Measurements from ENCODE around the gene GPC6.

DNA sequence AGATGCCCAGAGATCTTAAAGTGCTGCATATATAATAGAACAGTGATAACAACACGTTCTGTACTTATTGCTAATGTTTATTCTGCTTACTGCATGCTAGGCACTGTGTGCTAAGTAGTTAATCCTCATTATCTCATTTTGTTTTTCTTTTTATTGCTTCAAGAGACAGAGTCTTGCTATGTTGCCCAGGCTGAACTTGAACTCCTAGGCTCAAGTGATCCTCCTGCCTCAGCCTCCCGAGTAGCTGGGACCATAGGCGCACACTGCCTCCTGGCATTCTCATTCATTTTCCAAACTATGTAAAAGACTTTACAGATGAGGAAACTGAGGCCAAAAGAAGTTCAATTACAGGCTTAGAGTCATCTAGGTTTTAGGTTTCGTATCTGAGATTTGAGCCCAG is 548.4 kb downstream of the GPC6 start:
- TF ChIP-seq, protein P1, sequence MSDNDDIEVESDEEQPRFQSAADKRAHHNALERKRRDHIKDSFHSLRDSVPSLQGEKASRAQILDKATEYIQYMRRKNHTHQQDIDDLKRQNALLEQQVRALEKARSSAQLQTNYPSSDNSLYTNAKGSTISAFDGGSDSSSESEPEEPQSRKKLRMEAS (IDR thresholded peaks at IDR 0.05), result no peak
- TF ChIP-seq CHD2 (IDR thresholded peaks at IDR 0.05; ENCODE audit: low read length, partially characterized antibody), result no peak

Data from A549 (cell line).